Sigmoid colon (tissue), 7 donors: Measurements from ENCODE around the gene ADAMTSL1. TPM values are rescaled to one million over a fixed set of nuclear protein-coding genes. Genes with fewer than 3 reads are reported as not detected.

Source experiments
- DNase-seq: peaks from one replicate; pipeline ENCODE4 v3.0.0-alpha.2; 2019
- H3K27ac ChIP-seq, 4 donors: fragments of 200-600 bp; sonication (generic); one replicate each; pipeline ENCODE4 v1.5.1; 2016 to 2019; ENCODE audit warnings: mild to moderate bottlenecking in 1 of 4
- H3K27me3 ChIP-seq, 3 donors: fragments of 200-600 bp; sonication (generic); one replicate each; pipeline ENCODE4 v1.5.1; 2019; ENCODE audit warnings: mild to moderate bottlenecking in 1 of 3
- H3K36me3 ChIP-seq, 4 donors: fragments of 200-600 bp; sonication (generic); one replicate each; pipeline ENCODE4 v1.5.1; 2016 to 2019
- H3K4me1 ChIP-seq, 4 donors: fragments of 200-600 bp; sonication (generic); one replicate each; pipeline ENCODE4 v1.5.1; 2017 to 2019
- H3K4me3 ChIP-seq, 4 donors: fragments of 200-600 bp; sonication (generic); one replicate each; pipeline ENCODE4 v1.5.1; 2017 to 2019; ENCODE audit warnings: mild to moderate bottlenecking in 2 of 4, moderate library complexity in 1 of 4
- H3K9me3 ChIP-seq, 4 donors: fragments of 200-600 bp in 3 of 4; sonication (generic) in 3 of 4; one replicate each; pipeline versions ENCODE4 v1.5.1 to v1.6.1; 2013 to 2019
- EP300 ChIP-seq, 4 donors: sonication (generic); formaldehyde crosslinking; IDR thresholded peaks; one replicate each; pipeline ENCODE4 v1.6.1; 2017; ENCODE audit warnings: antibody characterized with exemption in 4 of 4
- POLR2A ChIP-seq, 2 donors: fragments of 450-650 bp; IDR thresholded peaks; one replicate each; pipeline ENCODE4 v1.6.1; 2016; ENCODE audit warnings: antibody characterized with exemption in 2 of 2, mild to moderate bottlenecking in 2 of 2, moderate library complexity in 2 of 2
- POLR2AphosphoS5 ChIP-seq, 4 donors: sonication (generic); formaldehyde crosslinking; IDR thresholded peaks; one replicate each; pipeline ENCODE4 v1.6.1; 2017; ENCODE audit warnings: antibody characterized with exemption in 4 of 4
- WGBS, 2 donors: extraction: QIAGEN DNeasy Blood & Tissue Kit; methylation state at CpG; one replicate each; pipeline ENCODE4 v1.1.7; 2013; 5-methylcytosine and 5-hydroxymethylcytosine counted together
- intact Hi-C: fragments of 100-400 bp; cut with DNase I; formaldehyde crosslinking; loops from one replicate; pipeline ENCODE4 v1.15.1; 2023
- polyA plus RNA-seq, 3 donors: library from polyadenylated mRNA; stranded (reverse); fragments of 200-250 nt; gene quantifications; one replicate each; pipeline ENCODE4 v1.2.3, GENCODE V29; 2013
- total RNA-seq, 4 donors: library from RNA; depleted of rRNA; stranded (reverse); fragments of >200 nt; gene quantifications; one replicate each; pipeline ENCODE4 v1.1.0, GENCODE V29; 2016
- TF ChIP-seq, protein P1 (sequence below), 4 experiments: fragments of 450-650 bp in 3 of 4; fragments of 200-600 bp in 1 of 4; IDR thresholded peaks; one replicate each; pipeline ENCODE4 v1.5.1; 2016 to 2019; ENCODE audit warnings: antibody characterized with exemption in 4 of 4, mild to moderate bottlenecking in 3 of 4, moderate library complexity in 2 of 4
- donor health status: healthy with polysubstance abuse.
- donor health status: Bipolar disorder and iron deficiency.
- donor health status: healthy.

The ADAMTSL1 gene
- total and polyA plus RNA-seq, 7 donors = 1.4 to 13.6 (median 6.5) TPM

DNA sequence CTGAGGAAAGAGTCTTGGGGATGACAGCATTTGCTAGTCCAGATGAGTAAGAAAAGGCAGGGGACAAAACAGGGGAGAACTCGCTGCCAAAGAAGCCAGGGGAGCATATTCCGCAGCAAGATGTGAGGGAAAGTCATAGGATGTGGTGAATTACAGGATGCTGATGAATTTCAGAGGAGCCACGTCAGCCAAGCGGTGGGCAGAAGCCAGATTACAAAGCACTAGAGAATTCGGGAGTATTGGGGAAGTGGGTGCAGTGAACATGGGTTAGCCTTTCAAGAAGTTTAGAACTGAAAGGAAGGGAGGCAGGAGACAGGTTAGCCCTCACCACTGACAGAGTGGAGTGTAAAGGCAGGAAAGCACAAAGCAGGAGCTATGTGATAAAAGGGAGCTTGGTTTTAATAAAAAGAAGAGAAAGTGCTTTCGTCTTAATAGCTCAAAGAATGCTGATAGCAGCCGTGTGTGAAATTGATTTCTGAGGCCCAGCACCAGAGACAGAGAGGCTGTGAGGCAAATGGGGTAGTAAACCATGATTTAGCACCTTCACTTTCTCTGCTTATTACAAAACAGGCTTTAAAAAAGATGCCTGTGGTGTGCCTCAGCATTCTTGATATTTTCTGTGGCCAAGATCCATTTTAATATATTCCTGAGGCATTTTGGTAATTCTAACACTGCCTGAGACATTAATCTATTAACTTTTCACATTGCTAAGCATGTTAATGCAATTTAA, 16.9 kb downstream of the ADAMTSL1 start:
- intact Hi-C loops = loop anchor here (10.0 kb wide), 2 partner anchors 114 to 194 kb away; no protein-coding TSS in a partner anchor
- H3K4me3 ChIP-seq = peak overlapping the region in 1 of 4 donors; percentile 9
- DNase-seq = no peak
- no peaks in the 10 kb centered on the region for H3K36me3 ChIP-seq
- H3K9me3 ChIP-seq = no peaks in the 10 kb centered on the region
- peak overlapping the region; percentile 16 to 70 (median 39) for H3K27ac ChIP-seq
- H3K4me1 ChIP-seq = peaks cover 0 to 20% (median 15%) of the 10 kb centered on the region in 4 donors
- 70 to 86% methylated on average over 7 of the region's 7 CpGs for WGBS, 2 donors
- no peaks in the 10 kb centered on the region for H3K27me3 ChIP-seq
- peak in 1 of 4 donors; percentile 41 for TF ChIP-seq POLR2AphosphoS5 (IDR thresholded peaks at IDR 0.05)
- TF ChIP-seq, protein P1, sequence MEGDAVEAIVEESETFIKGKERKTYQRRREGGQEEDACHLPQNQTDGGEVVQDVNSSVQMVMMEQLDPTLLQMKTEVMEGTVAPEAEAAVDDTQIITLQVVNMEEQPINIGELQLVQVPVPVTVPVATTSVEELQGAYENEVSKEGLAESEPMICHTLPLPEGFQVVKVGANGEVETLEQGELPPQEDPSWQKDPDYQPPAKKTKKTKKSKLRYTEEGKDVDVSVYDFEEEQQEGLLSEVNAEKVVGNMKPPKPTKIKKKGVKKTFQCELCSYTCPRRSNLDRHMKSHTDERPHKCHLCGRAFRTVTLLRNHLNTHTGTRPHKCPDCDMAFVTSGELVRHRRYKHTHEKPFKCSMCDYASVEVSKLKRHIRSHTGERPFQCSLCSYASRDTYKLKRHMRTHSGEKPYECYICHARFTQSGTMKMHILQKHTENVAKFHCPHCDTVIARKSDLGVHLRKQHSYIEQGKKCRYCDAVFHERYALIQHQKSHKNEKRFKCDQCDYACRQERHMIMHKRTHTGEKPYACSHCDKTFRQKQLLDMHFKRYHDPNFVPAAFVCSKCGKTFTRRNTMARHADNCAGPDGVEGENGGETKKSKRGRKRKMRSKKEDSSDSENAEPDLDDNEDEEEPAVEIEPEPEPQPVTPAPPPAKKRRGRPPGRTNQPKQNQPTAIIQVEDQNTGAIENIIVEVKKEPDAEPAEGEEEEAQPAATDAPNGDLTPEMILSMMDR (IDR thresholded peaks at IDR 0.05) = no peak

DNA sequence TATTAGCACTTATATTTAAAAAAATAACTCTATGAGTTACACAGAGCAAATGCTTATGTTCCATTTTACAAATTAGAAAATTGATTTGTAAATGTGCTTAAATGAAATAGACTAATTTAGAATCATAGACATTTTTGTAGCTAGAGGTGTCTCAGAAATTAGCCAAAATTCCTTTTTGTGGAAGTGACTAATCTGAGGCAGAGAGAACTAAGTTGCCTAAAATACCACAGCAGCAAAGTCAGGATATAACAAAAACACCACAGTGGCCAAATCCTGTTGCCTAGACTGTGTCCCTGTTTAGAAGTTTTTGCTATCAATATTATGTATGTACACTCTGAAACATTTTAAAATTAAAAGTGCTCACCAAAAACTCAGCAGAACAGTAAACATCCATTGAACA, 18.7 kb downstream of the ADAMTSL1 start:
- H3K4me3 ChIP-seq = no peak overlapping the region
- H3K4me1 ChIP-seq = peaks cover 0 to 25% (median 21%) of the 10 kb centered on the region in 4 donors
- no peaks in the 10 kb centered on the region for H3K9me3 ChIP-seq
- no peaks in the 10 kb centered on the region for H3K36me3 ChIP-seq
- DNase-seq = no peak
- no peak overlapping the region for H3K27ac ChIP-seq
- intact Hi-C loops = loop anchor here (10.0 kb wide), 2 partner anchors 112 to 192 kb away; no protein-coding TSS in a partner anchor
- TF ChIP-seq, protein P1 (IDR thresholded peaks at IDR 0.05) = no peak
- TF ChIP-seq EP300 (IDR thresholded peaks at IDR 0.05) (no peak), POLR2A (IDR thresholded peaks at IDR 0.05) (no peak), POLR2AphosphoS5 (IDR thresholded peaks at IDR 0.05) (no peak)
- no peaks in the 10 kb centered on the region for H3K27me3 ChIP-seq

DNA sequence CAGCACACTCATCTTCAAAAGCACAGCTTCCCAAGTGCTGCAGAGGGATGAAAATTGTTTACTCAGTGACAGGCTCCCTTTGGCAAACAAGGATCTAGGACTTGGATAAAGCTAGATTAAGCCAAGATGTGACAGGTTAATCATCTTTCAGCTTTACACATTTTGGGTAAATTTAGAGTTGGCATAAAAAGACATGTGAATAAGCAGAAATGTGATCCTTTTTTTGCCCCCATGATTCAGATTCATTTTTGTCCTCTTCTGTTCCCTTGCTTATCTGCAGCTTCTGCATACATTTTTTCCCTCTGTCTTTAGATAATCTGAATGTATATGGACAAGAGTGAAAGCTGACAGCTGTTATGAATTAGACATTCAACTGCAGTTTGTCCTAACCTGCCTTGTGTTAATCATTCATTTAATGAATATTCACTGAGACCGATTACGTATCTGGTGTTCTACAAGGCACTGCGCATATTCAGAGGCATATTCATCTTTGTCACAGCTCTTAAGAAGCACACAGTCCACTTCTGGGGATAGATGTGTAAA, 19.6 kb downstream of the ADAMTSL1 start:
- Histone ChIP-seq H3K4me1 (peaks cover 0 to 32% (median 28%) of the 10 kb centered on the region in 4 donors), H3K4me3 (no peak overlapping the region), H3K27me3 (no peaks in the 10 kb centered on the region), H3K9me3 (no peaks in the 10 kb centered on the region), H3K36me3 (no peaks in the 10 kb centered on the region), H3K27ac (no peak overlapping the region)
- TF ChIP-seq, protein P1 (IDR thresholded peaks at IDR 0.05) = no peak
- TF ChIP-seq POLR2AphosphoS5 (IDR thresholded peaks at IDR 0.05) (no peak), POLR2A (IDR thresholded peaks at IDR 0.05) (no peak), EP300 (IDR thresholded peaks at IDR 0.05) (no peak)
- WGBS, 2 donors = 90 to 96% methylated on average over 3 of the region's 3 CpGs
- intact Hi-C loops = loop anchor here (10.0 kb wide), 2 partner anchors 111 to 191 kb away; no protein-coding TSS in a partner anchor
- no peak for DNase-seq

DNA sequence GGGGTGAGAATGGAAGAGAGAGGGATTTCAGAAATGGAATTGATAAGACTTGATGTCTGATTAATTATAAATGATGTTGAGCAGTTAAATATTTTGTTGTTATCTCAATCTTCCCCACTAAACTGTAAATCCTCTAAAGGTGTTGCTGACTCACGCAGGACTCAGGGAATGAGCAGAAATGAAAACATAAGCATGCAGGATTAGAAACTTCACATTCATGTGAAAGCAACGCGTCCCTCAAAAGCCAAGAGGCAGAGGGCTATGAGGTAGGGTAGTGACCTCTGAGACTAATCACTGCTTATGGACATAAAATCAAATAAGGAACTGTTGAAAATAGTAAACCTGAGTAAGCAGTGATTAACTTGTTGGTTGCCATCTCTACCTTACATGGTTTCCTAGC, 21.1 kb downstream of the ADAMTSL1 start:
- intact Hi-C loops = loop anchor here (10.0 kb wide), 2 partner anchors 110 to 190 kb away; no protein-coding TSS in a partner anchor
- Histone ChIP-seq H3K27ac (no peak overlapping the region), H3K9me3 (no peaks in the 10 kb centered on the region), H3K36me3 (no peaks in the 10 kb centered on the region), H3K27me3 (no peaks in the 10 kb centered on the region), H3K4me1 (peaks cover 0 to 47% (median 39%) of the 10 kb centered on the region in 4 donors), H3K4me3 (no peak overlapping the region)
- TF ChIP-seq POLR2A (IDR thresholded peaks at IDR 0.05) = no peak
- TF ChIP-seq, protein P1 (IDR thresholded peaks at IDR 0.05) = no peak
- 94 to 97% methylated on average over 3 of the region's 3 CpGs for WGBS, 2 donors
- no peak for DNase-seq
